ENCODE measurements around the gene TCHHL1.

Gene TCHHL1

GRCh38 chr1:152038871-152039270 lies 50.0 kb downstream of the TCHHL1 start:
- no peak for DNase-seq (ENCODE audit: low read depth)

- DNase-seq (ENCODE audit: low read depth) = peak; percentile 84
Observed at GRCh38 chr1:152036267-152037216, 52.3 kb downstream of the TCHHL1 start, which contains the start of gene S100A11. TSS of gene S100A11 (minus strand) at chr1:152037004. CDS start at chr1:152036915, 89 bp downstream.

GRCh38 chr1:152035539-152036266 lies 53.2 kb downstream of the TCHHL1 start:
- no peak for DNase-seq (ENCODE audit: low read depth)

GRCh38 chr1:152034654-152035538 lies 54.0 kb downstream of the TCHHL1 start:
- peak; percentile 71 for DNase-seq (ENCODE audit: low read depth)

GRCh38 chr1:152034324-152034653 lies 54.6 kb downstream of the TCHHL1 start:
- DNase-seq (ENCODE audit: low read depth) = no peak
